ENCODE measurements around the gene DHRS3.

- TF ChIP-seq, protein P1, sequence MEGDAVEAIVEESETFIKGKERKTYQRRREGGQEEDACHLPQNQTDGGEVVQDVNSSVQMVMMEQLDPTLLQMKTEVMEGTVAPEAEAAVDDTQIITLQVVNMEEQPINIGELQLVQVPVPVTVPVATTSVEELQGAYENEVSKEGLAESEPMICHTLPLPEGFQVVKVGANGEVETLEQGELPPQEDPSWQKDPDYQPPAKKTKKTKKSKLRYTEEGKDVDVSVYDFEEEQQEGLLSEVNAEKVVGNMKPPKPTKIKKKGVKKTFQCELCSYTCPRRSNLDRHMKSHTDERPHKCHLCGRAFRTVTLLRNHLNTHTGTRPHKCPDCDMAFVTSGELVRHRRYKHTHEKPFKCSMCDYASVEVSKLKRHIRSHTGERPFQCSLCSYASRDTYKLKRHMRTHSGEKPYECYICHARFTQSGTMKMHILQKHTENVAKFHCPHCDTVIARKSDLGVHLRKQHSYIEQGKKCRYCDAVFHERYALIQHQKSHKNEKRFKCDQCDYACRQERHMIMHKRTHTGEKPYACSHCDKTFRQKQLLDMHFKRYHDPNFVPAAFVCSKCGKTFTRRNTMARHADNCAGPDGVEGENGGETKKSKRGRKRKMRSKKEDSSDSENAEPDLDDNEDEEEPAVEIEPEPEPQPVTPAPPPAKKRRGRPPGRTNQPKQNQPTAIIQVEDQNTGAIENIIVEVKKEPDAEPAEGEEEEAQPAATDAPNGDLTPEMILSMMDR (IDR thresholded peaks at IDR 0.05), result no peak
- TF ChIP-seq POLR2A (IDR thresholded peaks at IDR 0.05), result no peak
Observed at GRCh38 chr1:12561121-12561520, 56.9 kb downstream of the DHRS3 start.

Data from vagina (tissue), 2 donors.